GM12875 (cell line): ENCODE measurements around the gene RAB18.
A peak's percentile ranks its signal among the peaks of the same experiment; 100 is the strongest.
"Not testable (repeated sequence)": the region's sequence is repeated elsewhere in the genome, so short reads cannot be mapped to it uniquely, and the experiment has no call there.

ENCODE experiments used
- H3K4me3 ChIP-seq: one replicate; pipeline ENCODE4 v1.5.1; 2011; ENCODE audit warnings: low read depth, low read length, control low read depth
- CTCF ChIP-seq: IDR thresholded peaks from 2 replicates; pipeline ENCODE4 v1.5.1; 2011; ENCODE audit warnings: low read depth, mild to moderate bottlenecking, control low read depth, inconsistent platforms, low read length, moderate library complexity, borderline replicate concordance; ENCODE audit not compliant: insufficient read depth

Gene RAB18

GRCh38 chr10:27504007-27504807, at the start of gene RAB18:
RAB18 (plus strand) TSS chr10:27504304; CDS start chr10:27504370, 66 bp downstream.
- TF ChIP-seq CTCF: 0 out of 2 replicates have a peak, but pooled peaks have one; percentile 1

GRCh38 chr10:27454837-27455236, 49.3 kb upstream of the RAB18 start:
- no peak overlapping the region for H3K4me3 ChIP-seq
- no peak for TF ChIP-seq CTCF

More at GRCh38 chr10:27504007-27504807, at the start of gene RAB18:
- H3K4me3 ChIP-seq: peak within 1 kb of the TSS; percentile 95

- no peak for TF ChIP-seq CTCF
- no peak overlapping the region for H3K4me3 ChIP-seq
These were observed 46.7 kb upstream of the RAB18 start for GRCh38 chr10:27457261-27457945.

GRCh38 chr10:27457966-27458365, 46.1 kb upstream of the RAB18 start:
- H3K4me3 ChIP-seq: no peak overlapping the region
- TF ChIP-seq CTCF: no peak

GRCh38 chr10:27461312-27461711, 42.8 kb upstream of the RAB18 start:
- no peak for TF ChIP-seq CTCF
- H3K4me3 ChIP-seq: no peak overlapping the region

- TF ChIP-seq CTCF: no peak
- H3K4me3 ChIP-seq: no peak overlapping the region
These were observed 40.1 kb upstream of the RAB18 start for GRCh38 chr10:27463961-27464360.

GRCh38 chr10:27464993-27465392, 39.1 kb upstream of the RAB18 start:
- no peak for TF ChIP-seq CTCF
- no peak overlapping the region for H3K4me3 ChIP-seq

GRCh38 chr10:27465596-27465995, 38.5 kb upstream of the RAB18 start:
- not testable (repeated sequence) for H3K4me3 ChIP-seq
